Endothelial cell of umbilical vein (primary cell): ENCODE data around the gene CCDC196.

Experiments
- POLR2A ChIP-seq: IDR thresholded peaks from 2 replicates; pipeline ENCODE4 v1.6.1; 2012; ENCODE audit warnings: low read depth, mild to moderate bottlenecking, control low read depth, low read length
- TF ChIP-seq, protein P1 (sequence below), 2 donors: IDR thresholded peaks; 1 replicate in 1 of 2; 2 replicates in 1 of 2; pipeline ENCODE4 v1.5.1; 2011; ENCODE audit warnings: low read length in 2 of 2, mild to moderate bottlenecking in 2 of 2, moderate library complexity in 2 of 2, control low read depth in 1 of 2, inconsistent platforms in 1 of 2, low read depth in 1 of 2; ENCODE audit not compliant: insufficient read depth in 1 of 2; ENCODE audit errors: extremely low read depth in 1 of 2

DNA sequence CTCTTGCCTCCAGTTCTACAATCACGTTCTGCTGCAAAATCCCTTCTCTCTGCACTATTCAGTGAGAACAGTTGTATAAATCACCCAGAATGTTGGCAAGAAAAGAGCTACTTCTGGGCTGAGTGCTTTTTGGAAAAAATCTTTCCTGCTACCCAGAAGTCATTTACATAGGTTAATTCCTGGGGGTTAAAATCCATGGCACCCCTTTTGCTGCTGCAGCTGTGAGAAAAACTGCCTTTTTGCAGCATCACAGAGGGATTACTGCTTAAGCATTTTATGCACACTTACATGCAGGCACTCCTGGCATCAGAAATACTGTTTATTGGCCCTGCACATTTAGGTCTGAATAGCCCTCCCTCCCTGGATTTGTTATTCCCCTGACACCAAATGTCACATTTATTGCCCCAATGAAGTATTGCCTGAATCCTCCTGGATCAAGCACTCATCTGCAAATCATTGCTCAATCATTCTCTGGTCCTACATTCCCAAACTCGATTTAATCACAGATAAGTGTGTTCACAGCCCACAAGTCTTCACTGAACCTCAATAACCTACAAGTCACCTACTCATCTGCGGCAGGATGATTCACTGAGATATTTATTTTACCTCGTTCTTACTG, 43.1 kb upstream of the CCDC196 start:
- TF ChIP-seq, protein P1, sequence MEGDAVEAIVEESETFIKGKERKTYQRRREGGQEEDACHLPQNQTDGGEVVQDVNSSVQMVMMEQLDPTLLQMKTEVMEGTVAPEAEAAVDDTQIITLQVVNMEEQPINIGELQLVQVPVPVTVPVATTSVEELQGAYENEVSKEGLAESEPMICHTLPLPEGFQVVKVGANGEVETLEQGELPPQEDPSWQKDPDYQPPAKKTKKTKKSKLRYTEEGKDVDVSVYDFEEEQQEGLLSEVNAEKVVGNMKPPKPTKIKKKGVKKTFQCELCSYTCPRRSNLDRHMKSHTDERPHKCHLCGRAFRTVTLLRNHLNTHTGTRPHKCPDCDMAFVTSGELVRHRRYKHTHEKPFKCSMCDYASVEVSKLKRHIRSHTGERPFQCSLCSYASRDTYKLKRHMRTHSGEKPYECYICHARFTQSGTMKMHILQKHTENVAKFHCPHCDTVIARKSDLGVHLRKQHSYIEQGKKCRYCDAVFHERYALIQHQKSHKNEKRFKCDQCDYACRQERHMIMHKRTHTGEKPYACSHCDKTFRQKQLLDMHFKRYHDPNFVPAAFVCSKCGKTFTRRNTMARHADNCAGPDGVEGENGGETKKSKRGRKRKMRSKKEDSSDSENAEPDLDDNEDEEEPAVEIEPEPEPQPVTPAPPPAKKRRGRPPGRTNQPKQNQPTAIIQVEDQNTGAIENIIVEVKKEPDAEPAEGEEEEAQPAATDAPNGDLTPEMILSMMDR (IDR thresholded peaks at IDR 0.05; ENCODE audit: extremely low read depth in 1 of 2, insufficient read depth in 1 of 2, low read depth in 1 of 2, low read length in 2 of 2) = no peak
- no peak for TF ChIP-seq POLR2A
